ENCODE data around the gene KRT9. TPM values are rescaled to one million over a fixed set of nuclear protein-coding genes. Genes with fewer than 3 reads are reported as not detected.
"Not testable (repeated sequence)": the region's sequence is repeated elsewhere in the genome, so short reads cannot be mapped to it uniquely, and the experiment has no call there.

The KRT9 gene, protein sequence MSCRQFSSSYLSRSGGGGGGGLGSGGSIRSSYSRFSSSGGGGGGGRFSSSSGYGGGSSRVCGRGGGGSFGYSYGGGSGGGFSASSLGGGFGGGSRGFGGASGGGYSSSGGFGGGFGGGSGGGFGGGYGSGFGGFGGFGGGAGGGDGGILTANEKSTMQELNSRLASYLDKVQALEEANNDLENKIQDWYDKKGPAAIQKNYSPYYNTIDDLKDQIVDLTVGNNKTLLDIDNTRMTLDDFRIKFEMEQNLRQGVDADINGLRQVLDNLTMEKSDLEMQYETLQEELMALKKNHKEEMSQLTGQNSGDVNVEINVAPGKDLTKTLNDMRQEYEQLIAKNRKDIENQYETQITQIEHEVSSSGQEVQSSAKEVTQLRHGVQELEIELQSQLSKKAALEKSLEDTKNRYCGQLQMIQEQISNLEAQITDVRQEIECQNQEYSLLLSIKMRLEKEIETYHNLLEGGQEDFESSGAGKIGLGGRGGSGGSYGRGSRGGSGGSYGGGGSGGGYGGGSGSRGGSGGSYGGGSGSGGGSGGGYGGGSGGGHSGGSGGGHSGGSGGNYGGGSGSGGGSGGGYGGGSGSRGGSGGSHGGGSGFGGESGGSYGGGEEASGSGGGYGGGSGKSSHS
- not detected in 2 replicates for total RNA-seq
- not detected for polyA plus RNA-seq (2012)

DNA sequence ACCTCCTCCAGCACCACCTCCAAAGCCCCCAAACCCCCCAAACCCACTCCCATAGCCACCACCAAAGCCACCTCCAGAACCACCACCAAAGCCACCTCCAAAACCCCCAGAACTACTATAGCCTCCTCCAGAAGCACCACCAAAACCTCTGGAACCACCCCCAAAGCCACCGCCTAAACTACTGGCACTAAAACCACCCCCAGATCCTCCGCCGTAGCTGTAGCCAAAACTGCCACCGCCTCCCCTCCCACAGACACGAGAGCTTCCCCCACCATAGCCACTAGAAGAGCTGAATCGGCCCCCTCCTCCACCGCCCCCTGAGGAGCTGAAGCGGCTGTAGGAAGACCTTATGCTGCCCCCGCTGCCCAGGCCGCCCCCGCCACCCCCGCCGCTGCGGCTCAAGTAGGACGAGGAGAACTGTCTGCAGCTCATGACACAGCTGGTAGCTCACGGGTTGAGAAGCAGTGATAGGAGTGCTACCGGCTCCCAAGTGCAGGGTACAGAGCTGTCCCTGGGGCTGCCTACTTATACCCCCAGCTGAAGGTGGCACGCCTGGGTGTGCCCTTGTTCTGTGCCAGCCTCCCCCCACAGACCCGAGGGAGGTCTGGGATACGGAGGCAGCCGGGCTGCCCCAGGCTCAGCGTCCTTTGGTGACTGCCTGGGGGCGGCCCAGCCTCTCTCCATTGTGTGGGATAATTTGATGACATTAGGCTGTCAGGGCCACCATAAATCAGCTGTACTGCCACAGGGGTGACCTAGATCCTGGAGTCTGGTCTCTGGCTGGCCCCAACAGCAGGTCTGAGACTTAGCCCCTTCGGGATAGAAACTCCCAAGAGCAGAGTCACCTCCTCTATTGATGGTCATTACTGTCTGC lies at the start of gene KRT9:
TSS of gene KRT9 (minus strand) at position 499 of the 874 bp plus-strand sequence. CDS start at position 432, 67 bp downstream.
- no peak for DNase-seq (ENCODE audit: low read depth)

DNA sequence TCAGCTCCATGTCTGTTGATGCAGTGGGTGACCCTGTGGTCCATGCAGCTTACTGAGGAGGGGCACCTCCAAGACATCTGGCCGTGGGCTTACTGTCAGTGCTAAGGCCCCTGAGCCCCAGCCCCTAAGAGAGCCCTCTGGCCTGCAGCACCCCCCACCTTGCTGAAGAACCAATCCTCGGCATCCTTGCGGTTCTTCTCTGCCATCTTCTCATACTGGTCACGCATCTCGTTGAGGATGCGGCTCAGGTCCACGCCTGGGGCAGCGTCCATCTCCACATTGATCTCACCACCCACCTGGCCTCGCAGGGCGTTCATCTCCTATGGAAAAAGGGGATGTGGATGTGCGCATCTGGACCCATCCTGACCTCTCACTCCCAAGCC lies 49.6 kb upstream of the KRT9 start:
- DNase-seq (ENCODE audit: low read depth) = not testable (repeated sequence)

DNA sequence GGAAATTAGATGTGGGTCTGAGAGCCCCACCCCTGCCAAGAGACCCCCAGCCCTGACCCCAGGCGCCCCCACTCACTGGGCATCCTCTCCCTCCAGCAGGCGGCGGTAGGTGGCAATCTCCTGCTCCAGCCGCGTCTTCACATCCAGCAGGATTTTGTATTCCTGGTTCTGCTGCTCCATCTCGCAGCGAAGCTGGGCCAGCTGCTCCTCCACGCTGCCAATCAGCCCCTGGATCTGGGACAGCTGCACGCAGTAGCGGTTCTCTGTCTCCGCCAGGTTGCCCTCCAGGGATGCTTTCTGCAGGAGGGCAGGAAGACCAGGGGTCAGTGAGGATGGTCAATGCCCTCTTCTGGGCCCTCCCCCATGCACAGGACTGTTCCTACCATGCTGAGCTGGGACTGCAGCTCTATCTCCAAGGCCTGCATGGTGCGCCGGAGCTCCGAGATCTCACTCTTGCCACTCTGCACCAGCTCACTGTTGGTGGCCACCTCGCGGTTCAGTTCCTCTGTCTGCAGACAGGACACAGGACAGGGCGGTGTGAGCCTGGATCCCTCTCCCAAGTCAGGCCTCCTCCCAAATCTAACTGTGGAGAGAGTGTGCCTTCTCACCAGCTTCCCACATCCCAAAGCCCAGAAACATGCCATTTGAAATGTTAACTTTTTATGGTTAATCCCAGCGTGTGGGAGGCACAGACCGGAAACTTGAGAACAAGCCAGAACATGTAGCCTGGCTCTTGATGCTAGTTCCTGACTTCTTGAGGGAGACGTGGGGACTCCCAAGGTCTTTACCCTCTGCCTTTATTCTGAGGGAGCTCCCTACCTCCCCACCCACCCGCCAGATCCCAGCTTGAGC lies 49.0 kb upstream of the KRT9 start:
- DNase-seq (ENCODE audit: low read depth) = peak; percentile 25

DNA sequence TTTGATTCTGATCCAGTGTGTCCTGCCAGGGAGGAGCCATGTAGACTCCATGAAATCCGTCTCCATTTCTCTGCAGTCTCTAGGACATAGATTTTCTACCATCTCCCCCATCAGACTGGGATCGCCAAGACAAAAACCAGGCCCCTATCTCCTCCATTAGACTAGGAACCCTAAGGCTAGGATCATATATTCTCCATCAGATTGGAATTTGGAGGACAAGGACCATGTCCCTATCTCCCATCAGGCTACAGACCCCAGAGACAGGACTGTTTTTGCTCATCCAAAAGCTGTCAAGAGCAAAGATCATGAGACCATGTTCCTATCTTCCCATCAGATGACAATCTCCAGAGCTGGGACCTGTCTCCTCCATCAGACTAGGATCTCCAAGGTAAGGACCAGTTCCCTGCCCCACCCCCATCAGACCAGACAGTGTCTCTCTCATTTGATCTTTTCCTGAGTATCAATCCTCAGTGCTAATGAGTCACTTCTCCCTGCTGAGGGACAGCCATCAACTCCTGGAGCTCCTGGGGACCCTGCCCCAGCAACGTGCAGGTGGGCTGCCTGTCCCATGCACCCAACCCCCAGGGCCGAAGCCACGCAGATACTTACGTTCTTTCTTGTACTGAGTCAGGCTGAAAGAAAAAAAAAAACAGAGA lies 48.2 kb upstream of the KRT9 start:
- DNase-seq (ENCODE audit: low read depth) = not testable (repeated sequence)

DNA sequence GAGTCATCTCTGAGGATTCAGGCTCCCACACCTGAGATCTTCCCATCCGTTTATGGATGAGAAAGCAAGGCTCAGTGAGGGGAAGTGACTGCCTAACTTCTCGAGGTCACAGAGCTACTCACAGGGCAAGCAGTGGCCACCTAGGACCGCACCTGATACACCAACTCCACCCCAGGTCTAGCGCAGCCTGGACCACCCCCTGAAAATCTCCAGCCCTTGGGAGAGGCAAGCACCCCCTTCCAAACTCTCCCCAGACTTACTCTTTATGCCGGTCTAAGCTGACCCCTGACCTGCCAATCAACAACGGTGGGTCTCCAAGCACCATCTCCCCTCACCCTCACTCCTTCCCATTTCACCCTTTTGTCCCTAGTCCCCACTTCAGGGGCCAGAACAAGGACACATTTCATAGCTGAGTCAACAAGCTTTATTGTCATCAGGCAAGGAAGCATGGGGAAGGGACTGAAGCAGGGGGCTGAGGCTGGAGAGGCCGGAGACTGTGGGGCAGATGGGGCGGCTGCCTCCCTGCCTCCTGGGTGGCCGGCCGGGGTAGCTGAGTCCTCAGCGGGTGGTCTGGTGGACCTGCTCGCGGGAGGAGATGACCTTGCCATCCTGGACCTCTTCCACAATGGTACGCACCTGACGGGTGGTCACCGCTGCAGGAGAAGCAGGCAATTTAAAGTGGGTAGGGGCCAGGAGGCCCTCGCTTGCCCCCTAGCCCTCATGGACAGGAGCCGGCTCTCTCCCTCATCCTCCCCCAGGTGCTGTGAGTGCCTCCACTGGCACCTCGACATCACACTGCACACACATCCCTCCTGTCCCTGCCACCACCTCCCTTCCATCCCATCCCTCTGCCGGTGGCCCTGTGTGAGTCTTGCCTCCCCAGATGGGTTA lies 47.4 kb upstream of the KRT9 start:
- no peak for DNase-seq (ENCODE audit: low read depth)

DNA sequence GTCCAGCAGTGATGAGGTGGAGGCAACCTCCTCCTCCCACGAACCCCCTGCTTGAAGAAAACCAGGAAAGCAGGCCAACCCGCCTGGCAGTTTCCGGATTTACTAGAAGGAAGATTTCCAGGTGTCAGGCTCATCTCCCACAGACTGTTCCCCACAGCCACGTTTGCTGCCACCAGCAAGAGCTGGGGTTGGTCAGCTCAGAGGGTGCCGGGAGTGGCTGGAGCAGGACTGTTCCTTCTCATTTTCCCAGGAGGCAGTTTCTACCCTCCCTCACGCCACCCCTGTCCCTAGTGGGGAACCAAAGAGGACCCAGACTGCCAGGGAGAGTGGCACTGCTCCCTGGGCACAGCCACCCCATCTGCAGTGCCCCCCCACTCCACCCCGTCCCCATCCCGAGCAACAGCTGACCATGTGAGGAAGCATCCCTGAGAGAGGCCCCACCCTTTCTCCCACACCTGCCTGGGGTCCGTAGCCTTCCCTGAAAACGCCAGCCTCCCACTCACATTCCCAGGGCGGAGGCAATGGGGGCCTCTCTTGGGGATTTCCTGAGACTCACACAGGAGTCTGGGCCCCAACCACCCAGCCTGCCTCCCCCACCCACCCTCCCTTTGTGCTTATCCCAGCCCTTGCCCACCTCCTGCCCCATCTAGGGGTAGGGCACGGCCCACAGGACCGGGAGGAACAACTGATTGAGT lies 46.6 kb upstream of the KRT9 start:
- DNase-seq (ENCODE audit: low read depth) = no peak

DNA sequence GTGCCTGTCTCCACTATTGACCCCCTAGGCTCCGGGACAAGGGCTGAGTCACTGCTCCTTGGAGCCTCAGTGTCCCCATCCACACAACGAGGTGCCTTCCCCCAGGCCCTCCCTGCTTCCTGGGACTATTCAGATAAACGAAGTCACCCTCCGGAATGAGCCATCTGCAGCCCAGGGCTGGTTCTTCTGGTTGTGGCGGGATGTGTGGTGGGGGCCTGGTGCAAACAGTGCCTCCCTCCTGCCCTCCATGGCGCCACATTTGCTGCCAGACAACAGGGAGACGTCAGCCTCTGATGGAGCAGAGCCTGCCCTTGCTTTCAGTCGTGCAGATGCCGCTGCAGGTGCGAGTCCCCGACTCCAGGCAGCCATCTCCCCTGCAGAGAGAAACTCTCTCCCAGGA lies 45.8 kb upstream of the KRT9 start:
- DNase-seq (ENCODE audit: low read depth) = no peak

DNA sequence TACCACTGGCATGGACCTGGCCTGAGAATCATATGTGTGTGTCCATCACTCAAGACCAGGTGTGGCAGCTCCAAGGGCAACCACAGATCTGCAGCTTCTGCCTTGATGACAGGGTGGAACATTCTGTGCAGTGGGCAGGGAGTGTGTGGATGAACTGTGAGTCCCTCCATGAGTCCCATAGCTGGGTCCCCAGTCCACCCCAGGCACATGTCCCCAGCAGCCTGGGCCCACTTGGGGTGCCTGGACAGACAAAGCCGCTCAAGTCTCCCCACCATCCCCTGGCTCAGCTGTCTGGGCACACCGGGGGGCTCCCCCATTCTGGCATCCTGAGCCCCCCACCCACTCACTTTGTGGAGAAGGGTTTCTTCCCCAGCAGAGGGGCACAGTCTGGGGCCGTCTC lies 45.3 kb upstream of the KRT9 start:
- DNase-seq (ENCODE audit: low read depth) = no peak

DNA sequence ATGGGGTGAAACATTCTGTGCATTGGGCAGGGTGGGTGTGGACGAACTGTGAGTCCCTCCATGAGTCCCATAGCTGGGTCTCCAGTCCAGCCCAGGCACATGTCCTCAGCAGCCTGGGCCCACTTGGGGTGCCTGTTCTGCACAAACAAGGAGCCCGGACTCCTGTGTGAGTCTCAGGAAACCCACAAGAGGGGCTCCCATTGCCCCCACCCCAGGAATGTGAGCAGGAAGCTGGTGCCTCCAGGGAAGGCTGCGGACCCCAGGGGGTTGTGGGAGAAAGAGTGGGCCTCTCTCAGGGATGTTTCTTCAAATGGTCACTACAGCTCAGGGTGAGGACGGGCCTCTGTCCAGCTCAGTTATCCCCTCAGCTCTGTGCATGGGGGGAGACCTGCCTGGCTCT lies 44.6 kb upstream of the KRT9 start:
- not testable (repeated sequence) for DNase-seq (ENCODE audit: low read depth)

DNA sequence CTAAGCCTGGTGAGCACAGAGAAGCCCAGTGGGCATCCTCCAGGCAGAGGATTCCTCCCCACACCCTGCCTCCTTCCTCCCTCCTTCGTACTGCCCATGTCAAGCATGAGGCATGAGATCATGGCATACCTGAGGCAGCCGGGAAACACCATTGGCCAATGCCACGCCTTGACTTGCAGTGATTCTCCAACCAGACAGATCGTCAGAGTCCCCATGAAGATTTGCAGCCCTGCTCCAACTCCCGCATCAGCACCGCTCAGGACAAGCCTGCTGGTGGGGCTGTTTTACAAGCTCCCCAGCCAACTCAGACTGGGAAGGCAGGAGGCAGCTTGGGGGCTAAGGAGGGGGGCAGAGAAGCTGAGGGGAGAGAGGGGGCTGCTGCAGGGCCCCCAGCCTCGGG lies 43.6 kb upstream of the KRT9 start:
- DNase-seq (ENCODE audit: low read depth) = no peak

DNA sequence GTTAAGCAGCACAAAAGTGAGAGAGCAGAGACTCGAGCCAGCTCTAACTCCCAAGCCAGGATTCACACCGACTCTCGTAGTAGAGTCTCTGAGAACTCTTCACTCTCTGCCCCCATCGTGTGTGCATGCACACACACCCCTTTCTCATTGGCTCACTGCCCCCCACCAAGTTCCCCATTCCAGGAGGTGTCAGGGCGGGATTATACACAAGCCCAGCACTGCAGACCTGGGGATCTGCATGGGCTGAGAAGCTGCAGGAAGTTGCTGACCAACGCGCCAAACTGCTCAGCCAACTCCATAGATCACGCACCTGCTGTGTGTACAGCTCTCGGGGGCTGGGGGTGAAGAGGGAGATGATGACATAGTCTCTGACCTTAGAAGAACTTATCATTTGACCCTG lies 42.9 kb upstream of the KRT9 start:
- DNase-seq (ENCODE audit: low read depth) = not testable (repeated sequence)

DNA sequence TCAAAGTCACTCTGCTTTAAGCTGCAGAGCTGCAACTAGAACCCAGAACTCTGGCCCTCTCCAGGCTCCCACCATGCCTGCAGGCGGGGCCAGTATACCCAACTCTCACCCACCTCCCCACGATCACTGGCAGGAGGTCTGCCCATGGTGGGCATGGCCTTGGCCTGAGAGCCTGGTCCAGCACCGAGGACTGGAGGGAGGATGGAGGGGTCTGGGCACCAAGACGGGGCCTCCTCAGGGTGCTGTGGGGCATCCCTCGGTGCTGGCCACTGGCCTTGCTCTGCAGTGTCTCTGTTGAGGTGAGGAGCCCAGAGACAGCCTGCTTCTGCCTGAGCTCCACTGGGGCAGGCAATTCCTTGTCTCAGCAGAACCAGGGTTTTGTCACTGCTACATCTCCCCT lies 42.2 kb upstream of the KRT9 start:
- DNase-seq (ENCODE audit: low read depth) = no peak

DNA sequence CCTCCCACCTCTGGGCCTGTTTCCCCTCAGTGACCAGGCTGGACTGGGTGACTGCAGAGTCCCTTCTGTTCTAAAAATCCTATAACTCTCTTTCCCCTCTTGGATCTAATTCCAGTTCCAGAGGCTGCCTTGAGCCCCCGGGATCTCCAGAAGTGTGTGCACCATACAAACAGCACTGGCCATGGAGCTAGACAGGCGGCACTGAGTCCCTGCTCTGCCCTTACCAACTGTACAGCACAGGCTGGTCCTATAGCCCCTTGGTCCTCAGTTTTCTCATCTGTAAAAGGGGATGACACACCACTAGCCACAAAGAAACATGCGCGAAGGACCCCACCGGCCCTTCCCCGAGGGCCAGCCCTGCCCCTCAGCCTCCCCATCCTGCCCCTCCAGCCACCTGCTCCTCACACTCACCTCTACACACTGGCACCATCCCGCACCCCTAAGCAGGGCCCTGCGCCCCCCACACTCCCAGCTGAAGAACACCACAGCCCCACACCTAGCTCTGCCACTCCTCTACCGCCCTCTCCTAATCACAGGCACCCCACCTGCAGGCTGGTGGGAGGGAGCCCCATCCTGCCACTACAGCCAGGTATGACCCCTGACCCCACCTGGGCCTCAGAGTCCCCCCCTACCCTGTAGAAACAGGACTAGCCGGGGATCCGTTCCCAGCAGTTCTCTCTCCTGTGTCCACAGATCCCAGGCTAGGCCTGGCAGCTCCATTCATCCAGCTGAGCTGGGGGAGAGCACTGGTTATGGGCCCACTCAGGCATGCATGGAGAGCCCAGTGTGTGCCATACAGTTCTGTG lies 41.6 kb upstream of the KRT9 start:
- no peak for DNase-seq (ENCODE audit: low read depth)

DNA sequence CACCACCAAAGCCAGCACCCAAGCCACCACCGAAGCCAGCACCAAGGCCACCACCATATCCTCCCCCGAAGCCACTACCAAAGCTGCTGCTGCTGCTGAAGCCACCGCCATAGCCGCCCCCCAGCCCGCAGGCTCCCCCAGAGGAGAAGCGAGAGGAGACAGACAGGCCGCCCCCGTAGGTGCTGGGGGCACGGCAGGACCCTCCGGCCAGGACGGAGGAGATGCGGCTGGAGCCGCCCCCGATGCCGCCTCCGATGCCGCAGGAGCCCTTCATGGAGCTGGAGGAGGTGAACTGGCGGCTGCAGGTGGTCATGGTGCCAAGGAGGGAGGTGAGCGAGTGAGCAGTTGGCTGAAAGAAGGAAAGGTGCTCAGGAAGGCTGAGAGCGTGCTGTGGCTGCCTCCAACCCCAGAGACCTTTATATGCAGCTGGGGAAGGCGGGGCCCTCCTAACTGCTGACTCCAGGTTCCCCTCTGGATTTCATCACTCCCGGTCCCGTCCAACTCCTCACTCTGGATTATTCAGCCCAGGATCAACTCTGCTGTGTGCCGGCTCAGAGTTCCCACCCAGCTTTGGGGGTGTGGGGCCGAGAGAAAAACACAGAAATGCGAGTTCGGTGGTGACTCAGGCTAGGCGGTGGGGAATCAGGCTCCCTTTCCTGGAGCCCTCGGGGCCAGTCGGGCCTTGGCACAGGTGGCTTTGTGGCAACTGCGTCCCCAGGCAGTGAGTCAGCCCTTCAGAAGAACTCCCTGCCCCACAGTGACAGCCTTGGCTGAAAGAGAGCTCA lies 40.7 kb upstream of the KRT9 start, which contains the start of gene KRT16:
TSS of gene KRT16 (minus strand) at position 392 of the 785 bp plus-strand sequence. CDS start at position 313, 79 bp downstream.
- peak; percentile 68 for DNase-seq (ENCODE audit: low read depth)

DNA sequence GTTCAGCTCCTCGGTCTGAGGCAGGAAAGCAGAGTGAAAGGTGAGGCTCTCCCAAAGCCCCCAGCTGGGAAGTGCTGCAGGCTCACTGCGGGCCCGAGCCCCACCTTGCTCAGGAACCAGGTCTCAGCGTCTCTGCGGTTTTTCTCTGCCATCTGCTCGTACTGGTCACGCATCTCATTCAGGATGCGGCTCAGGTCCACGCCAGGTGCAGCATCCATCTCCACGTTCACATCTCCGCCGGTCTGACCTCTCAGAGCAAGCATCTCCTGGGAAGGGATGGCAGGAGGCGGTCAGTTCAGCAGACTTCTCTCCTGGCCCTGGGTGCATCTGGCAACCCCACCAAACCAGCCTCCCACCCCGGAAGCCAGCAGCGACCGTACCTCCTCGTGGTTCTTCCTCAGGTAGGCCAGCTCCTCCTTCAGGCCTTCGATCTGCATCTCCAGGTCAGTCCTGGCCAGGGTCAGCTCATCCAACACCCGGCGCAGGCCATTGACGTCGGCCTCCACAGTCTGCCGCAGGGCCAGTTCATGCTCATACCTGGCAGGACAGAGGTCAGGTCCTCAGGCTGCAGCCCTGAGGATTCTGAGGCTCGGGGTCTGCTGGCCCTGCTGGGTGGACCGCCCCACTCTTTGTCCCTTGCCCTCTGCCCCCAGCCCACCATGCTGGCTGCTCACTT lies 39.2 kb upstream of the KRT9 start:
- DNase-seq (ENCODE audit: low read depth) = no peak

DNA sequence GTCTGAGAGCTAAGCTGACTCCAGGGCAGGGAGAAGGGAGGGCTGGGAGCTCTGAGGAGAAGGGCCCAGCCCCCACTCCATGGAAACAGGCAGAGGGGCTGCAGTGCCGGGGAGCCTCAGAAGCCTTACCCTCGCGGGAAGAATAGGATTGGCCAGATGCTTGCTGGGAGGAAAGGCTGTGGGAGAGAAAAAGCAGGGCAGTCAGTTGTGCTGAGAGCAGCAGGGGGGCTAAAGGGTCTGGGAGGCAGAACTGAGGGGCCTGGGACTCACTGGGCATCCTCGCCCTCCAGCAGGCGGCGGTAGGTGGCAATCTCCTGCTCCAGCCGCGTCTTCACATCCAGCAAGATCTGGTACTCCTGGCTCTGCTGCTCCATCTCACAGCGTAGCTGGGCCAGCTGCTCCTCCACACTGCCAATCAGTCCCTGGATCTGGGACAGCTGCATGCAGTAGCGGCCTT lies 38.2 kb upstream of the KRT9 start:
- peak; percentile 35 for DNase-seq (ENCODE audit: low read depth)

All from myocyte (in vitro differentiated cells).